Neural cell (in vitro differentiated cells): ENCODE measurements around the gene OR51V1. TPM values are rescaled to one million over a fixed set of nuclear protein-coding genes. Genes with fewer than 3 reads are reported as not detected.

Experiments
- H2AFZ ChIP-seq: fragments of 200-600, 300-800 bp; sonication (generic), shearing (Covaris generic); 2 replicates; pipeline ENCODE4 v1.6.0; 2014; ENCODE audit warnings: low read depth, mild to moderate bottlenecking, antibody characterized with exemption, low read length, moderate library complexity
- H3F3A ChIP-seq: fragments of 200-600 bp; shearing (Covaris generic); 2 replicates; pipeline ENCODE4 v1.6.1; 2016; ENCODE audit warnings: mild to moderate bottlenecking, moderate library complexity, mixed read lengths, antibody characterized with exemption, low read length; ENCODE audit not compliant: insufficient read depth, poor library complexity, severe bottlenecking
- H3K27ac ChIP-seq: fragments of 200-600, 300-800 bp; sonication (generic), shearing (Covaris generic); 2 replicates; pipeline ENCODE4 v1.5.1; 2014; ENCODE audit warnings: mild to moderate bottlenecking, low read length, moderate library complexity
- H3K27me3 ChIP-seq: fragments of 300-800, 200-600 bp; sonication (generic), shearing (Covaris generic); 2 replicates; pipeline ENCODE4 v1.6.0; 2014; ENCODE audit warnings: mild to moderate bottlenecking, low read depth, low read length, moderate library complexity; ENCODE audit not compliant: insufficient read depth
- H3K36me3 ChIP-seq: fragments of 300-800, 200-600 bp; sonication (generic), shearing (Covaris generic); 2 replicates; pipeline ENCODE4 v1.5.1; 2014; ENCODE audit warnings: mild to moderate bottlenecking, antibody characterized with exemption, low read length, moderate library complexity; ENCODE audit not compliant: insufficient read depth
- H3K4me2 ChIP-seq: fragments of 300-800, 200-600 bp; sonication (generic), shearing (Covaris generic); 2 replicates; pipeline ENCODE4 v1.6.0; 2014; ENCODE audit warnings: mild to moderate bottlenecking, low read length
- H3K4me3 ChIP-seq: fragments of 300-800, 200-600 bp; sonication (generic), shearing (Covaris generic); 2 replicates; pipeline ENCODE4 v1.5.1; 2014; ENCODE audit warnings: mild to moderate bottlenecking, low read length, moderate library complexity
- H3K79me2 ChIP-seq: fragments of 200-600 bp; shearing (Covaris generic); replicated peaks from 2 replicates; pipeline ENCODE4 v1.6.0; 2014; ENCODE audit warnings: mild to moderate bottlenecking, low read length, moderate library complexity; ENCODE audit not compliant: insufficient read depth
- H3K9ac ChIP-seq: fragments of 300-800, 200-600 bp; sonication (generic), shearing (Covaris generic); 2 replicates; pipeline ENCODE4 v1.6.1; 2016; ENCODE audit warnings: mild to moderate bottlenecking, low read length, mixed read lengths
- H3K9me2 ChIP-seq: fragments of 200-600 bp; shearing (Covaris generic); 2 replicates; pipeline ENCODE4 v1.6.1; 2016; ENCODE audit warnings: mild to moderate bottlenecking, low read length, mixed read lengths; ENCODE audit not compliant: insufficient read depth
- H3K9me3 ChIP-seq: fragments of 200-600, 300-800 bp; sonication (generic), shearing (Covaris generic); 2 replicates; pipeline ENCODE4 v1.6.1; 2016; ENCODE audit warnings: mild to moderate bottlenecking, mixed run types, low read length, moderate library complexity, mixed read lengths
- H4K20me1 ChIP-seq: fragments of 200-600 bp; shearing (Covaris generic); 2 replicates; pipeline ENCODE4 v1.6.1; 2016; ENCODE audit warnings: mild to moderate bottlenecking, mixed run types; ENCODE audit not compliant: insufficient read depth
- CTCF ChIP-seq: fragments of 450-650 bp; IDR thresholded peaks from 2 replicates; pipeline ENCODE4 v1.5.1; 2014; ENCODE audit warnings: antibody characterized with exemption, mild to moderate bottlenecking, moderate library complexity; ENCODE audit not compliant: poor library complexity, severe bottlenecking
- EP300 ChIP-seq: fragments of 450-650 bp; conservative IDR thresholded peaks from 2 replicates; pipeline ENCODE4 v1.6.1; 2014; ENCODE audit warnings: antibody characterized with exemption, mild to moderate bottlenecking, moderate library complexity; ENCODE audit not compliant: poor library complexity, severe bottlenecking
- EZH2 ChIP-seq: fragments of 200-600, 300-800 bp; shearing (Covaris generic), sonication (generic); IDR thresholded peaks from 2 replicates; pipeline ENCODE4 v1.6.1; 2014; ENCODE audit warnings: antibody characterized with exemption, low read length, borderline replicate concordance, mild to moderate bottlenecking; ENCODE audit not compliant: insufficient read depth, poor library complexity, severe bottlenecking
- MXI1 ChIP-seq: fragments of 450-650 bp; conservative IDR thresholded peaks from 2 replicates; pipeline ENCODE4 v1.6.1; 2014; ENCODE audit warnings: antibody characterized with exemption, mild to moderate bottlenecking; ENCODE audit not compliant: poor library complexity, severe bottlenecking
- POLR2AphosphoS5 ChIP-seq: IDR thresholded peaks from 2 replicates; pipeline ENCODE4 v1.6.1; 2012
- RAD21 ChIP-seq: fragments of 450-650 bp; conservative IDR thresholded peaks from 2 replicates; pipeline ENCODE4 v1.6.1; 2014; ENCODE audit warnings: antibody characterized with exemption, mild to moderate bottlenecking, moderate library complexity
- SMC3 ChIP-seq: fragments of 450-650 bp; conservative IDR thresholded peaks from 2 replicates; pipeline ENCODE4 v1.6.1; 2014; ENCODE audit warnings: antibody characterized with exemption, mild to moderate bottlenecking, moderate library complexity; ENCODE audit not compliant: poor library complexity
- TAF1 ChIP-seq: IDR thresholded peaks from 2 replicates; pipeline ENCODE4 v1.6.1; 2012; ENCODE audit warnings: low read depth
- polyA plus RNA-seq: library from polyadenylated mRNA; depleted of rRNA; stranded (reverse); fragments of >200 nt; gene quantifications from 2 replicates; pipeline ENCODE4 v1.2.3, GENCODE V29; 2014
- TF ChIP-seq, protein P1 (sequence below): IDR thresholded peaks from 2 replicates; pipeline ENCODE4 v1.6.1; 2012; ENCODE audit warnings: borderline replicate concordance

OR51V1 gene
- polyA plus RNA-seq, 1 donor from 2014 or later = not detected

- Histone ChIP-seq H3K4me3 (no peak overlapping the region), H3K9ac (no peak overlapping the region), H3K4me2 (no peak overlapping the region), H2AFZ (no peak overlapping the region), H3K9me3 (no peaks in the 10 kb centered on the region), H3K9me2 (no peaks in the 10 kb centered on the region), H4K20me1 (no peaks in the 10 kb centered on the region), H3K27ac (no peak overlapping the region), H3F3A (no peaks in the 10 kb centered on the region), H3K79me2 (no peaks in the 10 kb centered on the region), H3K36me3 (no peaks in the 10 kb centered on the region), H3K27me3 (no peaks in the 10 kb centered on the region)
- no peak for TF ChIP-seq EZH2
- TF ChIP-seq CTCF = no peak
- TF ChIP-seq SMC3 = no peak
- no peak for TF ChIP-seq EP300
- no peak for TF ChIP-seq TAF1
- no peak for TF ChIP-seq RAD21
- no peak for TF ChIP-seq POLR2AphosphoS5
- no peak for TF ChIP-seq MXI1
- TF ChIP-seq, protein P1, sequence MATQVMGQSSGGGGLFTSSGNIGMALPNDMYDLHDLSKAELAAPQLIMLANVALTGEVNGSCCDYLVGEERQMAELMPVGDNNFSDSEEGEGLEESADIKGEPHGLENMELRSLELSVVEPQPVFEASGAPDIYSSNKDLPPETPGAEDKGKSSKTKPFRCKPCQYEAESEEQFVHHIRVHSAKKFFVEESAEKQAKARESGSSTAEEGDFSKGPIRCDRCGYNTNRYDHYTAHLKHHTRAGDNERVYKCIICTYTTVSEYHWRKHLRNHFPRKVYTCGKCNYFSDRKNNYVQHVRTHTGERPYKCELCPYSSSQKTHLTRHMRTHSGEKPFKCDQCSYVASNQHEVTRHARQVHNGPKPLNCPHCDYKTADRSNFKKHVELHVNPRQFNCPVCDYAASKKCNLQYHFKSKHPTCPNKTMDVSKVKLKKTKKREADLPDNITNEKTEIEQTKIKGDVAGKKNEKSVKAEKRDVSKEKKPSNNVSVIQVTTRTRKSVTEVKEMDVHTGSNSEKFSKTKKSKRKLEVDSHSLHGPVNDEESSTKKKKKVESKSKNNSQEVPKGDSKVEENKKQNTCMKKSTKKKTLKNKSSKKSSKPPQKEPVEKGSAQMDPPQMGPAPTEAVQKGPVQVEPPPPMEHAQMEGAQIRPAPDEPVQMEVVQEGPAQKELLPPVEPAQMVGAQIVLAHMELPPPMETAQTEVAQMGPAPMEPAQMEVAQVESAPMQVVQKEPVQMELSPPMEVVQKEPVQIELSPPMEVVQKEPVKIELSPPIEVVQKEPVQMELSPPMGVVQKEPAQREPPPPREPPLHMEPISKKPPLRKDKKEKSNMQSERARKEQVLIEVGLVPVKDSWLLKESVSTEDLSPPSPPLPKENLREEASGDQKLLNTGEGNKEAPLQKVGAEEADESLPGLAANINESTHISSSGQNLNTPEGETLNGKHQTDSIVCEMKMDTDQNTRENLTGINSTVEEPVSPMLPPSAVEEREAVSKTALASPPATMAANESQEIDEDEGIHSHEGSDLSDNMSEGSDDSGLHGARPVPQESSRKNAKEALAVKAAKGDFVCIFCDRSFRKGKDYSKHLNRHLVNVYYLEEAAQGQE = no peak
Measured at GRCh38 chr11:5240056-5240455, 39.6 kb upstream of the OR51V1 start.

DNA sequence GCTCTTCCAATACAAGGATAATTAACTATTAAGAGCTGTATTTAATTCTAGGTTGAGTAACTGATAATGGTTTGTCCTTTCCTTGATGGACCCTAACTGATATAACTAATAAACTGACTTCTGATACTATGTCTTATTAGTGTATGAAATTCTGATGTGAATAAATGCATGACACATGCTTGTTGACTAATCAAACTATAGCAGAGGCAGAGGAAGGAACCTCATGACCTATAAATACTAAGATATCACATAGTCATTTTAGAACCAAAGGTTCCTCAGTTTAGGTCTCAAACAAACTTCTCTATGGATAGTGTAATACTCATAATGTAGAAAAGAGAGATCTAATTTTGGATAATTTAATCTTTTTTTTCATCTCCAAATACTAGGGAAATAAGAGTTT is 38.6 kb upstream of the OR51V1 start:
- Histone ChIP-seq H3K4me2 (no peak overlapping the region), H3K27me3 (no peaks in the 10 kb centered on the region), H3K36me3 (no peaks in the 10 kb centered on the region), H3K9me2 (no peaks in the 10 kb centered on the region), H3K27ac (no peak overlapping the region), H4K20me1 (no peaks in the 10 kb centered on the region), H3K9me3 (no peaks in the 10 kb centered on the region), H3K9ac (no peak overlapping the region), H3K4me3 (no peak overlapping the region), H3F3A (no peaks in the 10 kb centered on the region), H2AFZ (no peak overlapping the region), H3K79me2 (no peaks in the 10 kb centered on the region)
- no peak for TF ChIP-seq CTCF
- no peak for TF ChIP-seq EP300
- TF ChIP-seq, protein P1 = no peak
- no peak for TF ChIP-seq MXI1
- TF ChIP-seq RAD21 = no peak
- TF ChIP-seq POLR2AphosphoS5 = no peak
- TF ChIP-seq EZH2 = no peak
- TF ChIP-seq SMC3 = no peak
- no peak for TF ChIP-seq TAF1
